GM12878 (cell line): ENCODE results near the gene PRKACG. TPM values are rescaled to one million over a fixed set of nuclear protein-coding genes. Genes with fewer than 3 reads are reported as not detected.

Source experiments
- ATAC-seq: fragments of 200-7000 bp; cut with Tn5 transposase; 3 replicates; pipeline ENCODE4 v1.9.1; 2020; ENCODE audit warnings: mild to moderate bottlenecking, moderate library complexity
- BruUV-seq: library from RNA; stranded (reverse); fragments of 400-500 nt; replicated peaks from 2 replicates; lab custom pipeline; 2021; lab: Mats Ljungman, UMichigan
- CTCF ChIA-PET: fragments of 300-600 bp; sonication (Branson Sonifier 250); formaldehyde crosslinking; extraction: SDS; loops from one replicate; lab custom pipeline; 2021; ENCODE audit warnings: inconsistent platforms; lab: Yijun Ruan, JAX
- POLR2A ChIA-PET: fragments of 350-600 bp; formaldehyde crosslinking; extraction: SDS; loops from one replicate; lab custom pipeline; 2021; ENCODE audit warnings: inconsistent platforms; lab: Charles Lee
- RAD21 ChIA-PET: fragments of 300-600 bp; sonication (Branson Sonifier 250); formaldehyde crosslinking; loops from one replicate; lab custom pipeline; 2023; ENCODE audit warnings: antibody characterized with exemption; ENCODE audit not compliant: unreplicated experiment; lab: Charles Lee
- SMC1A ChIA-PET: fragments of 300-600 bp; sonication (Branson Sonifier 250); formaldehyde crosslinking; loops from one replicate; lab custom pipeline; 2023; ENCODE audit not compliant: unreplicated experiment, uncharacterized antibody; lab: Charles Lee
- DNase-seq: peaks from one replicate; pipeline ENCODE4 v3.0.0-alpha.2; 2011; ENCODE audit warnings: low read depth, low spot score
- FAIRE-seq: peaks from 3 replicates; lab custom pipeline; 2011; peaks lifted over from hg19 to GRCh38; lab: Jason Lieb, UNC
- H2AFZ ChIP-seq: 2 replicates; pipeline ENCODE4 v1.6.0; 2011; ENCODE audit warnings: low read depth, low read length, control low read depth; ENCODE audit not compliant: control insufficient read depth
- H3K27ac ChIP-seq: 2 replicates; pipeline ENCODE4 v1.5.1; 2011; ENCODE audit warnings: control low read depth; ENCODE audit not compliant: control insufficient read depth, insufficient read depth
- H3K27me3 ChIP-seq, 2 experiments: replicated peaks in 1 of 2; 2 replicates each; pipeline versions ENCODE4 v1.6.0 to v1.6.1; 2011; ENCODE audit warnings: low read length in 1 of 2; ENCODE audit not compliant: control insufficient read depth in 2 of 2, insufficient read depth in 2 of 2
- H3K36me3 ChIP-seq, 2 experiments: 2 replicates each; pipeline ENCODE4 v1.5.1; 2011; ENCODE audit warnings: low read length in 1 of 2; ENCODE audit not compliant: control insufficient read depth in 2 of 2, insufficient read depth in 2 of 2
- H3K4me1 ChIP-seq: 2 replicates; pipeline ENCODE4 v1.6.1; 2011; ENCODE audit warnings: mild to moderate bottlenecking, low read length, moderate library complexity, mixed read lengths; ENCODE audit not compliant: control insufficient read depth, insufficient read depth
- H3K4me2 ChIP-seq: 2 replicates; pipeline ENCODE4 v1.6.0; 2011; ENCODE audit warnings: control low read depth; ENCODE audit not compliant: control insufficient read depth, insufficient read depth
- H3K4me3 ChIP-seq: fragments of 200-600 bp; sonication (generic); 2 replicates; pipeline ENCODE4 v1.5.1; 2016
- H3K79me2 ChIP-seq: 2 replicates; pipeline ENCODE4 v1.6.0; 2011; ENCODE audit warnings: low read length; ENCODE audit not compliant: control insufficient read depth, insufficient read depth
- H3K9ac ChIP-seq: 2 replicates; pipeline ENCODE4 v1.8.0; 2011; ENCODE audit warnings: low read length, control low read depth, mixed read lengths; ENCODE audit not compliant: control insufficient read depth, insufficient read depth
- H3K9me3 ChIP-seq: replicated peaks from 3 replicates; pipeline ENCODE4 v1.5.1; 2011; ENCODE audit warnings: mild to moderate bottlenecking, low read length; ENCODE audit not compliant: control insufficient read depth, insufficient read depth
- H4K20me1 ChIP-seq: 2 replicates; pipeline ENCODE4 v1.6.0; 2011; ENCODE audit not compliant: control insufficient read depth, insufficient read depth
- EED ChIP-seq: sonication (generic); IDR thresholded peaks from 2 replicates; pipeline ENCODE4 v1.6.1; 2016; ENCODE audit warnings: antibody characterized with exemption, low read depth
- NFYB ChIP-seq: IDR thresholded peaks from 2 replicates; pipeline ENCODE4 v1.6.1; 2011; ENCODE audit warnings: low read depth, mild to moderate bottlenecking, low read length, improper control_type of control experiment, moderate library complexity; ENCODE audit not compliant: insufficient read depth
- TCF12 ChIP-seq: IDR thresholded peaks from 2 replicates; pipeline ENCODE4 v1.6.1; 2011; ENCODE audit warnings: low read depth, mild to moderate bottlenecking, low read length
- ZNF274 ChIP-seq: IDR thresholded peaks from one replicate; pipeline ENCODE4 v1.8.0; 2011; ENCODE audit not compliant: insufficient read length, insufficient read depth
- WGBS: methylation state at CpG from one replicate; pipeline ENCODE4 v1.1.6; 2016; ENCODE audit warnings: low lambda C conversion rate; ENCODE audit not compliant: insufficient replicate concordance, insufficient coverage; ENCODE audit errors: missing lambda C conversion rate; 5-methylcytosine and 5-hydroxymethylcytosine counted together
- in situ Hi-C: fragments of 300-500 bp; cut with MboI; formaldehyde crosslinking; loops from 9 replicates; pipeline ENCODE4 v1.14.3; 2018; ENCODE audit warnings: mixed read lengths
- intact Hi-C: fragments of 100-400 bp; cut with micrococcal nuclease; formaldehyde crosslinking; loops from one replicate; pipeline ENCODE4 v1.14.2; 2022; ENCODE audit not compliant: unreplicated experiment
- polyA plus RNA-seq, 11 experiments: library from polyadenylated mRNA; depleted of rRNA in 4 of 11; unstranded in 6 of 11; stranded (reverse) in 5 of 11; fragments of >200 nt; fragmentation: Nextera tagmentation in 4 of 11; fragmentation: Illumina TruSeq in 1 of 11; extraction: Ambion mirVana in 4 of 11; extraction: Trizol in 1 of 11; gene quantifications; 1 replicate in 1 of 11; 2 replicates in 10 of 11; pipeline versions ENCODE4 v1.2.1 to v1.2.3, GENCODE V29; 2011 to 2016; ENCODE audit warnings: inconsistent platforms in 2 of 11, missing spikeins in 2 of 11, low read depth in 1 of 11
- total RNA-seq, 4 experiments: library from RNA; depleted of rRNA in 3 of 4; stranded (reverse); fragments of >200 nt in 3 of 4; fragmentation: Illumina TruSeq in 1 of 4; extraction: Trizol in 1 of 4; gene quantifications; 2 replicates each; pipeline versions ENCODE4 v1.2.1 to v1.2.3, GENCODE V29; 2013 to 2021
- TF ChIP-seq, protein P1 (sequence below): fragments of 150-350 bp; IDR thresholded peaks from 2 replicates; pipeline ENCODE4 v1.6.1; 2014; ENCODE audit warnings: mild to moderate bottlenecking, low read depth, low read length

PRKACG gene
- total and polyA plus RNA-seq, 10 of the 15 experiments (the other 5 are each of a cell fraction or from before 2014, with no cell fraction given) = not detected

DNA sequence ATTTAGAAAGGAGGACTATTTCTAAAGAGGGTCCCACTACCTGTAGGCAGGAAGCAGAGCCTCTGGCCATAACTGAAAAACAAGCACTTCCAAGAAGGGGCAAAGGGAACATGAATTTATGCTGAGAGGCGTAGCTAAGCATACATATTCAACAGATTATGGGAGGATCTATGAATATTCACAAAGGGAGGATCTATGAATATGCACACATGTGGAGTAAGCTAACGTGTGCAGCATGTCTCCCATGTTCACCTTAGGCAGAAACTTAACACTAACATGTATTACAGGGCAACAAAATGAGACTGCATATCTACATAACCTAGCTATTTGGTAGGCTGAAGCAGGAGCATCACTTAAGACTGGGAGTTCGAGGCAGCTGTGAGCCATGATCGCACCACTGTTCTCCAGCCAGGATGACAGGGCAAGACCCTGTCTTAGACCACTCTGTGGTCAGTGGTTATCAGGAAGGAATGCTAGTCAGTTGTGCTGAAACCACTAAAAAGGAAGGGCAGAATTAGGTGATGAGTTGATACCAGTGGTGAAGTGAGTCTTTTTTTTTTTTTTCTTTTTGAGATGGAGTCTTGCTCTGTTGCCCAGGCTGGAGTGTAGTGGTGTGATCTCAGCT, 42.4 kb upstream of the PRKACG start:
- Histone ChIP-seq H3K79me2 (no peaks in the 10 kb centered on the region), H3K4me1 (no peaks in the 10 kb centered on the region), H3K9ac (no peak overlapping the region), H3K9me3 (no peaks in the 10 kb centered on the region; the same call in 2 of the 3 replicates), H3K36me3 (peaks cover 2 to 6% of the 10 kb centered on the region in 2 experiments; a peak in 3 of 4 replicates), H2AFZ (no peak overlapping the region), H3K27ac (no peak overlapping the region), H3K27me3 (no peaks in the 10 kb centered on the region), H3K4me2 (no peak overlapping the region), H4K20me1 (no peaks in the 10 kb centered on the region), H3K4me3 (no peak overlapping the region)
- FAIRE-seq (no peak), ATAC-seq (no peak), DNase-seq (no peak)
- 99% methylated on average over 4 of the region's 4 CpGs for WGBS
- ChIA-PET RAD21 (interaction anchor here (8.7 kb wide), 1 partner anchor 138 kb away, joined by 159 read pairs; no protein-coding TSS in a partner anchor), CTCF (interaction anchor here (0.9 to 12.1 kb wide), 7 partner anchors 16 to 141 kb away, joined by 3 to 289 read pairs (median 3); no protein-coding TSS in a partner anchor), POLR2A (no interaction called here), SMC1A (interaction anchor here (0.7 to 5.8 kb wide), 4 partner anchors 137 to 365 kb away, joined by 3 to 130 read pairs (median 3); no protein-coding TSS in a partner anchor)
- TF ChIP-seq ZNF274 = no peak
- TF ChIP-seq, protein P1, sequence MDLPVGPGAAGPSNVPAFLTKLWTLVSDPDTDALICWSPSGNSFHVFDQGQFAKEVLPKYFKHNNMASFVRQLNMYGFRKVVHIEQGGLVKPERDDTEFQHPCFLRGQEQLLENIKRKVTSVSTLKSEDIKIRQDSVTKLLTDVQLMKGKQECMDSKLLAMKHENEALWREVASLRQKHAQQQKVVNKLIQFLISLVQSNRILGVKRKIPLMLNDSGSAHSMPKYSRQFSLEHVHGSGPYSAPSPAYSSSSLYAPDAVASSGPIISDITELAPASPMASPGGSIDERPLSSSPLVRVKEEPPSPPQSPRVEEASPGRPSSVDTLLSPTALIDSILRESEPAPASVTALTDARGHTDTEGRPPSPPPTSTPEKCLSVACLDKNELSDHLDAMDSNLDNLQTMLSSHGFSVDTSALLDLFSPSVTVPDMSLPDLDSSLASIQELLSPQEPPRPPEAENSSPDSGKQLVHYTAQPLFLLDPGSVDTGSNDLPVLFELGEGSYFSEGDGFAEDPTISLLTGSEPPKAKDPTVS = no peak
- no peak for TF ChIP-seq TCF12
- TF ChIP-seq EED = no peak
- TF ChIP-seq NFYB = no peak
- in situ Hi-C loops = loop anchor here (5.0 to 25.0 kb wide), 4 partner anchors 141 to 881 kb away; no protein-coding TSS in a partner anchor
- intact Hi-C loops = loop anchor here (10.0 kb wide), 1 partner anchor 878 kb away; no protein-coding TSS in a partner anchor
- no TSS peak for BruUV-seq
